Sciatic nerve (tissue), 2 donors: Measurements from ENCODE around the gene IGDCC3. TPM values are rescaled to one million over a fixed set of nuclear protein-coding genes. Genes with fewer than 3 reads are reported as not detected.

Experiments
- ATAC-seq: fragments of 200-7000 bp; cut with Tn5 transposase; one replicate; pipeline ENCODE4 v1.9.1; 2020; ENCODE audit warnings: mild to moderate bottlenecking, moderate library complexity
- DNase-seq: peaks from one replicate; pipeline ENCODE4 v3.0.0-alpha.2; 2020; ENCODE audit warnings: low spot score
- intact Hi-C: fragments of 100-400 bp; cut with DNase I; formaldehyde crosslinking; loops from one replicate; pipeline ENCODE4 v1.14.2; 2022
- total RNA-seq: library from RNA; stranded (reverse); fragmentation: NEBNext Ultra II Directional; extraction: Animal tissue kit (Norgen Biotek cat#: 25700); gene quantifications from one replicate; pipeline ENCODE4 v1.2.1, GENCODE V29; 2021
- donor health status: DM: no; HTN: no; CAD: no.
- donor health status: DM: no; HTN: no; CAD: no.

The IGDCC3 gene
- total RNA-seq, 1 donor from 2014 or later = not detected

- intact Hi-C loops = no loop called here
- no peak for DNase-seq
- ATAC-seq = no peak
Measured at GRCh38 chr15:65392368-65392767, 14.6 kb upstream of the IGDCC3 start.

DNA sequence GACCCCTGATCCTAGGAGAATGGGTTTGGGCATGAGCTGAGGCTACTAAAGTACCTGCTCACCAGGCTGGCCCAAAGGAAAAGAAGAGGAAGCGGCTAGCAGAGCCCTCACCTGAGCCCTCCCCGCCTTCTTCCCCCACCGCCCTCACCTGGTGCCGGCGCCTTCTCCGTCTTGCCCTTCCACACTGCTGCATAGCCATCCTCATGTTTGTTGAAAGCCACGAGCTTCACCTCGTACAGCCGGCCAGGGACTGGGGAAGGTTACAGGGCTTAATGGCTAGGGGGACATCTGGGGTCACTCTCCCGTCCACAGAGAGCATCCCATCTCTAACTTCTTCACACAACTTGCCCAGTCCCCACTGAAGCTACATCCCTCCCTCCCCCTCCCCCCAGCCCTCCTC, 13.9 kb upstream of the IGDCC3 start:
- ATAC-seq = no peak
- DNase-seq = no peak
- intact Hi-C loops = no loop called here

- ATAC-seq (no peak), DNase-seq (no peak)
- intact Hi-C loops = no loop called here
Measured at GRCh38 chr15:65390447-65390846, 12.6 kb upstream of the IGDCC3 start.

DNA sequence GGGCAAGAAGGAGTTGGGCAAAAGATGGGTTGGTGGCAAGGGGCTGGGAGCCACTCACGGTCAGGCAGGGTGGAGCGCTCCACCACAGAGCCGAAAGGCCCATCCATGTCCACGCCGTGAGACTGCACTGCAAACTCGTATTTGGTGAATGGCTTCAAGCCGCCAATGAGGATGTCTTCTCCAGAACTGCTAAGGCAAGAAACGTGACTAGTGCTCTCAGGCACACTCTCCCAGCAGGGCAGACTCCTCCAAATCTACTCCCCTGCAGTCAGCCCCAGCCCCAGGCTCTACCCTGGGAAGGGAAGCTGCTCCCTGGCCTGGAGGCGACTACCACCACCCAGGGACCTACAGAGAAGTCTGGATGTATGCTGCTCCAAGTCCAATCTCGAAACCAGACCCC, 11.4 kb upstream of the IGDCC3 start:
- intact Hi-C loops = no loop called here
- ATAC-seq = no peak
- no peak for DNase-seq

- no peak for ATAC-seq
- intact Hi-C loops = no loop called here
- no peak for DNase-seq
Measured at GRCh38 chr15:65388306-65389080, 10.7 kb upstream of the IGDCC3 start.

DNA sequence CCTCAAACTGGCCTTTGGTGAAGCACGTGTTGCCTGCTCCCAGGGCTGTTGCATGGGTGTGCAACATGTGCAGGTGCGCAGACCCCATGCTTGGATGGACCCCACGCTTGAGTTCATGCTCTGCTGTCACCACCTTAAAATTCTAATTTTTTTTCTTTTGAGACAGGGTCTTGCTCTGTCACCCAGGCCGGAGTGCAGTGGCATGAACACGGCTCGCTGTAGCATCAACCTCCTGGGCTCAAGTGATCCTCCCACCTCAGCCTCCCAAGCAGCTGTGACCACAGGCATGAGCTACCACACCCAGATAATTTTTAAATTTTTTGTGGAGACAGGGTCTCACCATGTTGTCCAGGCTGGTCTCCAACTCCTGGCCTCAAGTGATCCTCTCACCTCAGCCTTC, 9.1 kb upstream of the IGDCC3 start:
- ATAC-seq = no peak
- intact Hi-C loops = no loop called here
- no peak for DNase-seq

DNA sequence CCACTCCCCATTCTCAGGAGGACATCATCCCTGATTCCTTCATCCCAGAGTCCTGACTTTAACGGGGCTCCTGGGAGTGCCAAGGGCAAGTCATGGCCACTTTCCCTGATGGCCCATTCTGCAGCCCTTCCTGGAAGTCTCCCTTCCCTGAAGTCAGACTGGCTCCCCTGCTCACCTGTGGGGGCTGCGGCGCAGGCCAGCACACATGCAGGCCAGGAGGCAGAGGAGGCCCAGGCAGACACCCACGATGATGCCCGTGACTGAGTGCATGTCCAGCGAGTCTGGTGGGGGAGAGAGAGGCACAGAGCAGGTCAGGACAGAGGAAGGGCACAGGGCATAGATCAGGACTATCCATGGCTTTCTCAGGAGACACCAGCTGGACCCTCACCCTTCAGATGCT, 8.6 kb upstream of the IGDCC3 start:
- no peak for ATAC-seq

GRCh38 chr15:65385870-65386258, 8.1 kb upstream of the IGDCC3 start:
- no peak for DNase-seq
- intact Hi-C loops = loop anchor here (2.0 kb wide), 1 partner anchor 67 kb away; no protein-coding TSS in a partner anchor
- peak; percentile 82 for ATAC-seq

More for the DNA sequence above, 8.6 kb upstream of the IGDCC3 start:
- intact Hi-C loops = no loop called here
- DNase-seq = no peak

- intact Hi-C loops = loop anchor here (2.0 kb wide), 1 partner anchor 66 kb away; no protein-coding TSS in a partner anchor
- peak; percentile 92 for DNase-seq
- ATAC-seq = peak; percentile 96
Measured at GRCh38 chr15:65384895-65385869, 7.4 kb upstream of the IGDCC3 start.

DNA sequence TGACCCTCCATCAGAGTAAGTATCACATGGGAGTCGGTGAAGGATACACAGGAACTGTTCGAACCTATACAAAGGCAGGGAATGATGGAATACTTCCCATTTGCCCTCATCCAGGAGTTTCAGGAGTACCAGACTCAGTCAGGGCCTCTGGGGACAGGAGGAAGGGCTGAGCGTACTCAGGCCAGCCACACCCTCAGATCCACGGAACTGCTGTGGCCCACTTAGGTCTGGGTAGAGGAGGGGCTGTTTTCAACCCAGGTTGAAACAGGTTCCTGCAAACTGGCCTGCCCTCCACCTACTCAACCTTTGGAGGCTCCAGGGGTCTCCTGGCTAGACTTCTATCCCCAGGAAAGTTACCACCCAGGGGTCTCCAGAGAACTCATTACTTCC, 6.7 kb upstream of the IGDCC3 start:
- intact Hi-C loops = loop anchor here (2.0 kb wide), 1 partner anchor 66 kb away; no protein-coding TSS in a partner anchor

DNA sequence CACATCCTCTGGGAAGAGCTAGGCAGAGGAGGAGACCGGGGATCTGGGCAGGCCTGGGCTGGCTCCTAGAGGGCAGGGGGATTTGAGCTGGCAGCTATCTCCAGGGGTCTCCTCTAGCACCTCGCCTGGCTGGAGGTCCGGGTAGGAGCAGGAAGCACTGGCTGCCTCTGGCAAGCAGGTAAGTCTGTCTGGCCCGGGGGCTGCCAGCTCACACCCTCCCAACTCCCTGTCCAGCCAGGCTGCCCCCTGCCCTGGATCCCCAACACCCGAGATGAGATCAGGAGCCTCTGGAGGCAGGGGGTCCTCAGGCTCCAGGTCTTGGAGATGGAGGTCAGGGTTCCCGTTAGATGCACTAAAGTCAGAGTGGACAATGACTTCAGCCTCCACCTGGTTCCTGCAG, 6.2 kb upstream of the IGDCC3 start:
- intact Hi-C loops = loop anchor here (2.0 kb wide), 1 partner anchor 65 kb away; no protein-coding TSS in a partner anchor
- DNase-seq (no peak), ATAC-seq (no peak)

More for the DNA sequence above, 6.7 kb upstream of the IGDCC3 start:
- ATAC-seq (no peak), DNase-seq (no peak)

DNA sequence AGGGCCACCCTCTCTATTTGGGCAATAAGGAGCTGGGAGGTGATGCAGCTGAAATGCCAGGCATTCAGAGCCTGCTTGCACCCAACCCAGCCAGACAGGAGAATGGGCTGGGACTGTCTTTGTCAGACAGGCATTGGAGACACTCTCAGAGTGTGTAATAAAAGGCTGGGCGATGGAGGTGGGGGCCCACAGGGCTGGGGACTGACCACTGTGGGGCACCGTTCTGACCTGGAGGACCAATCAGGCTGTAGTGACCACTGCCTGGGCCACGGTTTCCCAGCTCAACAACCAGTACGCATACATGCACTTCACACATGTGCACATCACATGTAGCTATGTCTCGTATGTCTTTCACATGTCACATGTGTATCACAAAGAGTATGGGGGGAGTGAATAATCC, 5.7 kb upstream of the IGDCC3 start:
- intact Hi-C loops = no loop called here
- DNase-seq (no peak), ATAC-seq (no peak)

DNA sequence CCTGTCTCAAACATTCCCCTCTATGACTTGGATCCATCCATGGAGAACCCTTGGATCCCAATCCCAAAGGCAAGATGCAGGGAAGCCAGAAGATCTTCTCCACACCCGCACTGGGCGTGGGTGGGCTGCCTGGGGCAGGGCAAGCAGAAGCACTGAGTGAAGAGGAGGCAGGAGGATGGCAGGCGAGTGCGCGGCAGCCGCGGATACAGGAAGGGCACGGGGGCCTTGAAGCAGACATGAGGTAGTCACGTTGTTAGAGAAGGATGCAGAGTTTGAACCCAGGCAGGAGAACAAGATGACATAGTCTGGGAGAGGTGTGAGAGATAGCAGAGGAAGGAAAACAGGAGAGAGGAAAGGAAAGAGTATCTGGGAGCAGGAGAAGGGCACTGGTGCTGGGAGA, 5.1 kb upstream of the IGDCC3 start:
- intact Hi-C loops = no loop called here
- no peak for ATAC-seq
- no peak for DNase-seq

DNA sequence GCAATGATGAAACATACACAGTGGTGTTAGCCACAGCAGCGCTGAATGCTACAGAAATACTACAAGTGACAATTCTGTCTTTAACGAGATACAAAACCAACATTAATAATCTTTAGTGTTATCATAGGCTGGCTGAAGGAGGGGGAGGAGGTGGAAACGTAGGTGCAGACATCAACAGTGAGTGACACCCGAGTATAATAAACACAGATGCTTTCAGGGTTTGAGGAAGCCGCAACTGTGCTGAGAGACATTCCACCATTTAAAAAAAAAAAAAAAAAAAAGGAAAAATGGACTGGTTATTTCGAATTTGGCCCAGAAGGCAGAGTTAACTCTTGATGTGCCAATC, 4.3 kb upstream of the IGDCC3 start:
- intact Hi-C loops = no loop called here

GRCh38 chr15:65381445-65382145, 3.8 kb upstream of the IGDCC3 start:
- intact Hi-C loops = no loop called here
- ATAC-seq (no peak), DNase-seq (no peak)

More for the DNA sequence above, 4.3 kb upstream of the IGDCC3 start:
- DNase-seq (no peak), ATAC-seq (no peak)

- ATAC-seq (no peak), DNase-seq (no peak)
- intact Hi-C loops = loop anchor here (5.0 kb wide), 1 partner anchor 48 kb away; no protein-coding TSS in a partner anchor
Measured at GRCh38 chr15:65379986-65380385, 2.2 kb upstream of the IGDCC3 start.

GRCh38 chr15:65377105-65377975, 462 bp downstream of the IGDCC3 start:
- DNase-seq (no peak), ATAC-seq (peak; percentile 49)
- intact Hi-C loops = loop anchor here (5.0 kb wide), 1 partner anchor 45 kb away; no protein-coding TSS in a partner anchor

GRCh38 chr15:65376767-65377104, 1.1 kb downstream of the IGDCC3 start:
- no peak for DNase-seq
- intact Hi-C loops = loop anchor here (5.0 kb wide), 1 partner anchor 44 kb away; no protein-coding TSS in a partner anchor
- ATAC-seq = peak; percentile 59
